Caco-2 (cell line): Measurements from ENCODE around the gene YWHAQ. TPM values are rescaled to one million over a fixed set of nuclear protein-coding genes. Genes with fewer than 3 reads are reported as not detected.

ENCODE experiments used
- BruUV-seq: library from RNA; stranded (reverse); fragments of 400-500 nt; replicated peaks from 2 replicates; lab custom pipeline; 2021; lab: Mats Ljungman, UMichigan
- CTCF ChIA-PET: fragments of 300-600 bp; sonication (Branson Sonifier 250); formaldehyde crosslinking; loops from one replicate; lab custom pipeline; 2022; ENCODE audit warnings: antibody characterized with exemption; lab: Charles Lee
- POLR2A ChIA-PET: fragments of 300-600 bp; sonication (Branson Sonifier 250); formaldehyde crosslinking; loops from one replicate; lab custom pipeline; 2022; ENCODE audit warnings: antibody characterized with exemption; lab: Charles Lee
- DNase-seq, 2 experiments: peaks; one replicate each; pipeline versions ENCODE4 v3.0.0 to v3.0.0-alpha.2; 2020 to 2022
- H3K27me3 ChIP-seq: replicated peaks from 2 replicates; pipeline ENCODE4 v1.6.0; 2011; ENCODE audit warnings: low read length; ENCODE audit not compliant: control insufficient read depth, insufficient read depth
- H3K36me3 ChIP-seq: 2 replicates; pipeline ENCODE4 v1.5.1; 2011; ENCODE audit warnings: low read length; ENCODE audit not compliant: control insufficient read depth, insufficient read depth
- H3K4me1 ChIP-seq: fragments of 250-450 bp; sonication (Bioruptor Pico); 2 replicates; pipeline ENCODE4 v1.5.1; 2020; ENCODE audit warnings: mild to moderate bottlenecking
- H3K4me3 ChIP-seq: 2 replicates; pipeline ENCODE4 v1.5.1; 2011; ENCODE audit warnings: low read depth, mild to moderate bottlenecking, control low read depth, low read length
- H3K9me3 ChIP-seq: fragments of 250-450 bp; sonication (Bioruptor Pico); 2 replicates; pipeline ENCODE4 v1.5.1; 2020; ENCODE audit warnings: mild to moderate bottlenecking, moderate library complexity
- H3K27ac Mint-ChIP-seq: one replicate; pipeline ENCODE4 v1.8.0; 2022; ENCODE audit warnings: mixed read lengths; ENCODE audit not compliant: unreplicated experiment
- H3K27me3 Mint-ChIP-seq: one replicate; pipeline ENCODE4 v1.8.0; 2022; ENCODE audit warnings: mixed read lengths; ENCODE audit not compliant: insufficient read depth, unreplicated experiment
- H3K36me3 Mint-ChIP-seq: one replicate; pipeline ENCODE4 v1.8.0; 2022; ENCODE audit warnings: mild to moderate bottlenecking, mixed read lengths; ENCODE audit not compliant: insufficient read depth, unreplicated experiment
- H3K4me1 Mint-ChIP-seq: one replicate; pipeline ENCODE4 v1.8.0; 2022; ENCODE audit warnings: low read depth, mixed read lengths; ENCODE audit not compliant: unreplicated experiment
- H3K4me3 Mint-ChIP-seq: one replicate; pipeline ENCODE4 v1.8.0; 2022; ENCODE audit warnings: mild to moderate bottlenecking, moderate library complexity, mixed read lengths; ENCODE audit not compliant: unreplicated experiment
- H3K9me3 Mint-ChIP-seq: one replicate; pipeline ENCODE4 v1.8.0; 2022; ENCODE audit warnings: mixed read lengths; ENCODE audit not compliant: unreplicated experiment
- intact Hi-C: fragments of 100-400 bp; cut with micrococcal nuclease; formaldehyde crosslinking; loops from one replicate; pipeline ENCODE4 v1.10.0; 2022; ENCODE audit not compliant: unreplicated experiment
- total RNA-seq: library from RNA; stranded (reverse); gene quantifications from 2 replicates; pipeline ENCODE4 v1.2.3, GENCODE V29; 2022
- TF ChIP-seq, protein P1 (sequence below), 2 experiments: fragments of 200-600 bp in 1 of 2; IDR thresholded peaks; 1 replicate in 1 of 2; 2 replicates in 1 of 2; pipeline versions ENCODE4 v1.5.1 to v1.8.0; 2011 to 2022; ENCODE audit warnings: antibody characterized with exemption in 1 of 2, control low read depth in 1 of 2, inconsistent platforms in 1 of 2, low read depth in 1 of 2, low read length in 1 of 2, mild to moderate bottlenecking in 1 of 2, moderate library complexity in 1 of 2; ENCODE audit not compliant: insufficient read depth in 1 of 2, severe bottlenecking in 1 of 2, unreplicated experiment in 1 of 2

YWHAQ gene
- total RNA-seq, 1 experiment from 2014 or later = 344 TPM

GRCh38 chr2:9593925-9594324, 36.9 kb downstream of the YWHAQ start:
- POLR2A ChIA-PET = interaction anchor here (1.1 kb wide), 1 partner anchor 36 kb away, joined by 3 read pairs; no protein-coding TSS in a partner anchor
- no TSS peak for BruUV-seq
- no peak for DNase-seq
- H3K36me3 Mint-ChIP-seq = peaks cover 57% of the 10 kb centered on the region
- no peak overlapping the region for H3K4me3 Mint-ChIP-seq
- H3K4me1 Mint-ChIP-seq = peaks cover 18% of the 10 kb centered on the region
- no peak overlapping the region for H3K4me3 ChIP-seq
- intact Hi-C loops = no loop called here
- H3K4me1 ChIP-seq = no peaks in the 10 kb centered on the region
- H3K36me3 ChIP-seq = no peaks in the 10 kb centered on the region
- TF ChIP-seq, protein P1, sequence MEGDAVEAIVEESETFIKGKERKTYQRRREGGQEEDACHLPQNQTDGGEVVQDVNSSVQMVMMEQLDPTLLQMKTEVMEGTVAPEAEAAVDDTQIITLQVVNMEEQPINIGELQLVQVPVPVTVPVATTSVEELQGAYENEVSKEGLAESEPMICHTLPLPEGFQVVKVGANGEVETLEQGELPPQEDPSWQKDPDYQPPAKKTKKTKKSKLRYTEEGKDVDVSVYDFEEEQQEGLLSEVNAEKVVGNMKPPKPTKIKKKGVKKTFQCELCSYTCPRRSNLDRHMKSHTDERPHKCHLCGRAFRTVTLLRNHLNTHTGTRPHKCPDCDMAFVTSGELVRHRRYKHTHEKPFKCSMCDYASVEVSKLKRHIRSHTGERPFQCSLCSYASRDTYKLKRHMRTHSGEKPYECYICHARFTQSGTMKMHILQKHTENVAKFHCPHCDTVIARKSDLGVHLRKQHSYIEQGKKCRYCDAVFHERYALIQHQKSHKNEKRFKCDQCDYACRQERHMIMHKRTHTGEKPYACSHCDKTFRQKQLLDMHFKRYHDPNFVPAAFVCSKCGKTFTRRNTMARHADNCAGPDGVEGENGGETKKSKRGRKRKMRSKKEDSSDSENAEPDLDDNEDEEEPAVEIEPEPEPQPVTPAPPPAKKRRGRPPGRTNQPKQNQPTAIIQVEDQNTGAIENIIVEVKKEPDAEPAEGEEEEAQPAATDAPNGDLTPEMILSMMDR (IDR thresholded peaks at IDR 0.05; ENCODE audit: insufficient read depth in 1 of 2, low read depth in 1 of 2, low read length in 1 of 2, severe bottlenecking in 1 of 2, unreplicated experiment in 1 of 2) = no peak
- no peaks in the 10 kb centered on the region for H3K9me3 Mint-ChIP-seq
- CTCF ChIA-PET = no interaction called here
- H3K9me3 ChIP-seq = no peaks in the 10 kb centered on the region
- no peak overlapping the region for H3K27ac Mint-ChIP-seq
- H3K27me3 Mint-ChIP-seq = no peaks in the 10 kb centered on the region
- H3K27me3 ChIP-seq = no peaks in the 10 kb centered on the region

DNA sequence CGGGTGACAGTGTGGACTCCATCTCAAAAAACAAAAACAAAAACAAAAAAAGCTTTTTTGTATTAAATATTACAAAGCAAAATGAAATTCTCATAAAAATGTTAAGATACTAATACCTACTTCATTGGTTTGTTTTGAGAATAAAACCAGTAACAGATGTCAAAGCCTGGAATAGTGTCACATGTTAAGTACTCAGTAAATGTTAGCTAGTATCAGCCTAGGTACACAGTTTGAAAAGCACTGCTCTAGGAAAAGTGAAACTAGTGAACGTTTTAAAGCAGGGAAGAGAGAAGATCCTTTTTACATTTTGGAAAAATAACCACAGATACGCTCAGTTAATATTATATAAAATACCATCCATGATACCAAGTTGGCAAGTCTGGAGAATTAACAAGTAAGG, 38.1 kb downstream of the YWHAQ start:
- no peak overlapping the region for H3K4me3 Mint-ChIP-seq
- no TSS peak for BruUV-seq
- Histone ChIP-seq H3K4me1 (no peaks in the 10 kb centered on the region), H3K4me3 (no peak overlapping the region), H3K36me3 (no peaks in the 10 kb centered on the region), H3K9me3 (no peaks in the 10 kb centered on the region), H3K27me3 (no peaks in the 10 kb centered on the region)
- H3K4me1 Mint-ChIP-seq = peaks cover 12% of the 10 kb centered on the region
- intact Hi-C loops = no loop called here
- DNase-seq = no peak
- H3K27me3 Mint-ChIP-seq = no peaks in the 10 kb centered on the region
- H3K36me3 Mint-ChIP-seq = peaks cover 54% of the 10 kb centered on the region
- TF ChIP-seq, protein P1 (IDR thresholded peaks at IDR 0.05; ENCODE audit: insufficient read depth in 1 of 2, low read depth in 1 of 2, low read length in 1 of 2, severe bottlenecking in 1 of 2, unreplicated experiment in 1 of 2) = no peak
- H3K27ac Mint-ChIP-seq = no peak overlapping the region
- POLR2A ChIA-PET = no interaction called here
- no peaks in the 10 kb centered on the region for H3K9me3 Mint-ChIP-seq
- CTCF ChIA-PET = interaction anchor here (0.6 kb wide), 1 partner anchor 14 kb away, joined by 3 read pairs; no protein-coding TSS in a partner anchor

- no peaks in the 10 kb centered on the region for H3K9me3 ChIP-seq
- POLR2A ChIA-PET = no interaction called here
- Mint-ChIP-seq H3K4me1 (peaks cover 12% of the 10 kb centered on the region), H3K9me3 (no peaks in the 10 kb centered on the region), H3K27ac (no peak overlapping the region), H3K4me3 (no peak overlapping the region), H3K36me3 (peaks cover 63% of the 10 kb centered on the region), H3K27me3 (no peaks in the 10 kb centered on the region)
- no peaks in the 10 kb centered on the region; the same call in 1 of the 2 replicates for H3K36me3 ChIP-seq
- no peaks in the 10 kb centered on the region for H3K4me1 ChIP-seq
- intact Hi-C loops = no loop called here
- TF ChIP-seq, protein P1 (IDR thresholded peaks at IDR 0.05; ENCODE audit: insufficient read depth in 1 of 2, low read depth in 1 of 2, low read length in 1 of 2, severe bottlenecking in 1 of 2, unreplicated experiment in 1 of 2) = no peak
- no peak for DNase-seq
- no peak overlapping the region for H3K4me3 ChIP-seq
- H3K27me3 ChIP-seq = no peaks in the 10 kb centered on the region
- no TSS peak for BruUV-seq
- CTCF ChIA-PET = no interaction called here
These were observed 40.2 kb downstream of the YWHAQ start for GRCh38 chr2:9590641-9591040.
